HepG2 (cell line): ENCODE results near the gene SLC26A3. TPM values are rescaled to one million over a fixed set of nuclear protein-coding genes. Genes with fewer than 3 reads are reported as not detected.

Experiments used
- DR1 ChIP-seq: sonication (generic); formaldehyde crosslinking; IDR thresholded peaks from 2 replicates; pipeline ENCODE4 v1.8.0; 2021; ENCODE audit warnings: mild to moderate bottlenecking, missing genetic modification reagents, inconsistent platforms
- FOSL2 ChIP-seq: sonication (generic); formaldehyde crosslinking; IDR thresholded peaks from 2 replicates; pipeline ENCODE4 v1.4.0; 2020; ENCODE audit warnings: missing genetic modification reagents
- HNRNPUL1 ChIP-seq: fragments of 200-400 bp; formaldehyde crosslinking; IDR thresholded peaks from 2 replicates; pipeline ENCODE4 v1.6.1; 2017; ENCODE audit warnings: low read depth, mild to moderate bottlenecking, low read length, moderate library complexity
- NAIF1 ChIP-seq: sonication (generic); formaldehyde crosslinking; IDR thresholded peaks from 2 replicates; pipeline ENCODE4 v1.5.0; 2020; ENCODE audit warnings: mild to moderate bottlenecking, missing genetic modification reagents, borderline replicate concordance
- SOX5 ChIP-seq: IDR thresholded peaks from 2 replicates; pipeline ENCODE4 v1.6.1; 2016; ENCODE audit warnings: borderline replicate concordance
- ZNF292 ChIP-seq: sonication (generic); formaldehyde crosslinking; IDR thresholded peaks from 2 replicates; pipeline ENCODE4 v1.8.1; 2022; ENCODE audit warnings: mild to moderate bottlenecking, low read depth, missing genetic modification reagents, borderline replicate concordance
- ZNF367 ChIP-seq: sonication (generic); formaldehyde crosslinking; IDR thresholded peaks from 2 replicates; pipeline ENCODE4 v1.4.0; 2020; ENCODE audit warnings: missing genetic modification reagents, borderline replicate concordance
- ZNF546 ChIP-seq: sonication (generic); formaldehyde crosslinking; conservative IDR thresholded peaks from 2 replicates; pipeline ENCODE4 v1.8.1; 2023; ENCODE audit warnings: mild to moderate bottlenecking, missing genetic modification reagents
- ZNF562 ChIP-seq: sonication (generic); formaldehyde crosslinking; IDR thresholded peaks from 2 replicates; pipeline ENCODE4 v1.8.0; 2022; ENCODE audit warnings: missing genetic modification reagents, borderline replicate concordance
- ZNF567 ChIP-seq: sonication (generic); formaldehyde crosslinking; IDR thresholded peaks from 2 replicates; pipeline ENCODE4 v1.8.1; 2023; ENCODE audit warnings: mild to moderate bottlenecking, missing genetic modification reagents, borderline replicate concordance
- ZNF761 ChIP-seq: sonication (generic); formaldehyde crosslinking; conservative IDR thresholded peaks from 2 replicates; pipeline ENCODE4 v1.4.0; 2020; ENCODE audit warnings: mild to moderate bottlenecking, missing genetic modification reagents
- ZNF841 ChIP-seq: sonication (generic); formaldehyde crosslinking; IDR thresholded peaks from 2 replicates; pipeline ENCODE4 v1.8.1; 2023; ENCODE audit warnings: missing genetic modification reagents, borderline replicate concordance
- polyA plus RNA-seq, 8 experiments: library from polyadenylated mRNA; depleted of rRNA in 3 of 8; stranded (reverse) in 7 of 8; unstranded in 1 of 8; fragments of >200 nt; fragmentation: Illumina TruSeq in 4 of 8; extraction: Trizol in 4 of 8; gene quantifications; 2 replicates each; pipeline versions ENCODE4 v1.2.1 to v1.2.3, GENCODE V29; 2011 to 2016; ENCODE audit warnings: low read depth in 4 of 8, missing spikeins in 1 of 8, mixed read lengths in 1 of 8; ENCODE audit not compliant: insufficient read depth in 1 of 8
- total RNA-seq, 5 experiments: library from RNA; depleted of rRNA; stranded (reverse); fragments of >200 nt; fragmentation: Illumina TruSeq; extraction: Trizol; gene quantifications; 2 replicates each; pipeline ENCODE4 v1.2.3, GENCODE V29; 2016; ENCODE audit warnings: low read depth in 1 of 5
- TF ChIP-seq, protein P1 (sequence below), 2 experiments: fragments of 450-650 bp in 1 of 2; sonication (generic) in 1 of 2; formaldehyde crosslinking in 1 of 2; IDR thresholded peaks; 2 replicates each; pipeline versions ENCODE4 v1.6.1 to v1.8.0; 2016 to 2022; ENCODE audit warnings: antibody characterized with exemption in 1 of 2, mild to moderate bottlenecking in 1 of 2, missing genetic modification reagents in 1 of 2
- TF ChIP-seq, protein P2 (sequence below): sonication (generic); formaldehyde crosslinking; IDR thresholded peaks from 2 replicates; pipeline ENCODE4 v1.8.0; 2022; ENCODE audit warnings: low read depth, missing genetic modification reagents

SLC26A3 gene
- total and polyA plus RNA-seq, 2 of the 13 experiments (the other 11 are each of a cell fraction or from before 2014, with no cell fraction given), result 0.11 to 0.30 TPM

DNA sequence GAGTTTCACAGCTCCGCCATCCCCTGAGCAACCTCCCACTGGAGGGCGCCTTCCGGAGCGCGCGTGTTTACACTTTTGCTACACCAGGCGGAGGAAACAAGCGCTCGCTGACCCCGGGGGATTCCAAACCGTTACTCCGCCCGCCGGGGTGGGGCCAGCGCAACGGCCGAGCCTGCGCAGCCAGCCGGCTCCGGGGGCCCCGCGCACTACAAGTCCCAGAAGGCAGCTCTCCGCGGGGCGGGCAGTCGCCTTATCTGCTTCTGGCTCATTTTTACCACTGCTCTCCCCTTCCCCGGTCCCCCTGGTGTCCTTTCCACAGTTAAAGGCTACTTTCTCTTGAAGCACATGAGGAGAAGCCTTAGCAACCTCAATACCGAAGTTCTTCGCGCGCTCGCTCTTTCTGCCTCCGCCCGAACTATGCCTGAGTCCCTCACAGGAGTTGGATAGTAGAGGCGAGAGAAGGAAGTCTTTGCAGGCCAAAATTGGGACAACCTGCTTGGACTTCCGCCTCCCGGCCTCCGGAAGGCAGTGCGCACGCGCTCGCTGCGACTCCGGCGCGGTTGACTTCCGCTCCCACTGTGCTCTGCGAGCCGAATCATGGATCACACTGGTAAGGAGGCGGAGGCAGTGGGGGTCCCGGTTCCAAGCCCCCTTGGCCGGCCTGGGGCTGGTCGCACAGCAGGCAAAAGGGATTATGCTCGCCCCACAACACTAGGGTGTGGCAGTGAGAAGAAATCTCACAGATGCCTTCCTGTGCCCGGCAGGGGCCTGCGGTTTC is 59.3 kb downstream of the SLC26A3 start, which contains the start of gene CBLL1 (continued):
- TF ChIP-seq, protein P1, sequence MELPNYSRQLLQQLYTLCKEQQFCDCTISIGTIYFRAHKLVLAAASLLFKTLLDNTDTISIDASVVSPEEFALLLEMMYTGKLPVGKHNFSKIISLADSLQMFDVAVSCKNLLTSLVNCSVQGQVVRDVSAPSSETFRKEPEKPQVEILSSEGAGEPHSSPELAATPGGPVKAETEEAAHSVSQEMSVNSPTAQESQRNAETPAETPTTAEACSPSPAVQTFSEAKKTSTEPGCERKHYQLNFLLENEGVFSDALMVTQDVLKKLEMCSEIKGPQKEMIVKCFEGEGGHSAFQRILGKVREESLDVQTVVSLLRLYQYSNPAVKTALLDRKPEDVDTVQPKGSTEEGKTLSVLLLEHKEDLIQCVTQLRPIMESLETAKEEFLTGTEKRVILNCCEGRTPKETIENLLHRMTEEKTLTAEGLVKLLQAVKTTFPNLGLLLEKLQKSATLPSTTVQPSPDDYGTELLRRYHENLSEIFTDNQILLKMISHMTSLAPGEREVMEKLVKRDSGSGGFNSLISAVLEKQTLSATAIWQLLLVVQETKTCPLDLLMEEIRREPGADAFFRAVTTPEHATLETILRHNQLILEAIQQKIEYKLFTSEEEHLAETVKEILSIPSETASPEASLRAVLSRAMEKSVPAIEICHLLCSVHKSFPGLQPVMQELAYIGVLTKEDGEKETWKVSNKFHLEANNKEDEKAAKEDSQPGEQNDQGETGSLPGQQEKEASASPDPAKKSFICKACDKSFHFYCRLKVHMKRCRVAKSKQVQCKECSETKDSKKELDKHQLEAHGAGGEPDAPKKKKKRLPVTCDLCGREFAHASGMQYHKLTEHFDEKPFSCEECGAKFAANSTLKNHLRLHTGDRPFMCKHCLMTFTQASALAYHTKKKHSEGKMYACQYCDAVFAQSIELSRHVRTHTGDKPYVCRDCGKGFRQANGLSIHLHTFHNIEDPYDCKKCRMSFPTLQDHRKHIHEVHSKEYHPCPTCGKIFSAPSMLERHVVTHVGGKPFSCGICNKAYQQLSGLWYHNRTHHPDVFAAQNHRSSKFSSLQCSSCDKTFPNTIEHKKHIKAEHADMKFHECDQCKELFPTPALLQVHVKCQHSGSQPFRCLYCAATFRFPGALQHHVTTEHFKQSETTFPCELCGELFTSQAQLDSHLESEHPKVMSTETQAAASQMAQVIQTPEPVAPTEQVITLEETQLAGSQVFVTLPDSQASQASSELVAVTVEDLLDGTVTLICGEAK (IDR thresholded peaks at IDR 0.05), result peak; percentile 47; the same call in 1 of the 2 replicates
- TF ChIP-seq, protein P1 (CRISPR knock-in tag; IDR thresholded peaks at IDR 0.05), result 0 out of 2 replicates have a peak, but pooled peaks have one; percentile 52
- TF ChIP-seq DR1 (CRISPR knock-in tag) (no peak; the same call in 1 of the 2 replicates), ZNF761 (CRISPR knock-in tag) (no peak), SOX5 (CRISPR knock-in tag) (0 out of 2 replicates have a peak, but pooled peaks have one; percentile 28), HNRNPUL1 (no peak), NAIF1 (CRISPR knock-in tag) (no peak), ZNF567 (no peak), FOSL2 (CRISPR knock-in tag) (0 out of 2 replicates have a peak, but pooled peaks have one; percentile 39), ZNF562 (CRISPR knock-in tag) (no peak), ZNF367 (CRISPR knock-in tag) (no peak), ZNF841 (CRISPR knock-in tag) (no peak), ZNF546 (CRISPR knock-in tag) (0 out of 2 replicates have a peak, but pooled peaks have one; percentile 69), ZNF292 (CRISPR knock-in tag) (no peak)
- TF ChIP-seq, protein P2, sequence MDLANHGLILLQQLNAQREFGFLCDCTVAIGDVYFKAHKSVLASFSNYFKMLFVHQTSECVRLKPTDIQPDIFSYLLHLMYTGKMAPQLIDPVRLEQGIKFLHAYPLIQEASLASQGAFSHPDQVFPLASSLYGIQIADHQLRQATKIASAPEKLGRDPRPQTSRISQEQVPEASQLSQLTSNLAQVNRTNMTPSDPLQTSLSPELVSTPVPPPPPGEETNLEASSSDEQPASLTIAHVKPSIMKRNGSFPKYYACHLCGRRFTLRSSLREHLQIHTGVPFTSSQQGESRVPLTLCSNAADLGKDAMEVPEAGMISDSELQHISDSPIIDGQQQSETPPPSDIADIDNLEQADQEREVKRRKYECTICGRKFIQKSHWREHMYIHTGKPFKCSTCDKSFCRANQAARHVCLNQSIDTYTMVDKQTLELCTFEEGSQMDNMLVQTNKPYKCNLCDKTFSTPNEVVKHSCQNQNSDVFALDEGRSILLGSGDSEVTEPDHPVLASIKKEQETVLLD (CRISPR knock-in tag), result 0 out of 2 replicates have a peak, but pooled peaks have one; percentile 27
